GM18511 (cell line): ENCODE measurements around the gene WDR93.

Experiments
- ATAC-seq: cut with Tn5 transposase; IDR thresholded peaks from one replicate; pipeline ENCODE4 v1.9.1; 2021; ENCODE audit warnings: mild to moderate bottlenecking, moderate library complexity; ENCODE audit not compliant: unreplicated experiment

The WDR93 gene

GRCh38 chr15:89747708-89748682 lies 57.4 kb downstream of the WDR93 start:
- no peak for ATAC-seq

- no peak for ATAC-seq
These were observed 58.4 kb downstream of the WDR93 start for GRCh38 chr15:89749054-89749453.

GRCh38 chr15:89749526-89749925 lies 58.9 kb downstream of the WDR93 start:
- ATAC-seq = no peak

GRCh38 chr15:89749951-89750559 lies 59.4 kb downstream of the WDR93 start:
- peak; percentile 3 for ATAC-seq

- peak; percentile 96 for ATAC-seq
These were observed 60.2 kb downstream of the WDR93 start, which contains the start of gene MESP1 for GRCh38 chr15:89750560-89751542. TSS of gene MESP1 (minus strand) at chr15:89751249. CDS start at chr15:89751231, 18 bp downstream.

GRCh38 chr15:89751748-89752147 lies 61.1 kb downstream of the WDR93 start:
- no peak for ATAC-seq

GRCh38 chr15:89753855-89754254 lies 63.2 kb downstream of the WDR93 start:
- ATAC-seq = no peak

- ATAC-seq = no peak
These were observed 63.9 kb downstream of the WDR93 start for GRCh38 chr15:89754361-89755154.

GRCh38 chr15:89755701-89756100 lies 65.1 kb downstream of the WDR93 start:
- no peak for ATAC-seq

- no peak for ATAC-seq
These were observed 66.3 kb downstream of the WDR93 start for GRCh38 chr15:89756897-89757296.

GRCh38 chr15:89758283-89758682 lies 67.7 kb downstream of the WDR93 start:
- ATAC-seq = no peak

- ATAC-seq = no peak
These were observed 68.4 kb downstream of the WDR93 start for GRCh38 chr15:89758981-89759380.

GRCh38 chr15:89759835-89760234 lies 69.2 kb downstream of the WDR93 start:
- ATAC-seq = no peak

- peak; percentile 81 for ATAC-seq
These were observed 69.8 kb downstream of the WDR93 start for GRCh38 chr15:89760303-89761008.

- ATAC-seq = peak; percentile 77
These were observed 70.6 kb downstream of the WDR93 start for GRCh38 chr15:89761009-89761831.

GRCh38 chr15:89761929-89762328 lies 71.3 kb downstream of the WDR93 start:
- ATAC-seq = no peak

- no peak for ATAC-seq
These were observed 75.1 kb downstream of the WDR93 start for GRCh38 chr15:89765694-89766093.
